ENCODE measurements around the gene DLG4.
A peak's percentile ranks its signal among the peaks of the same experiment; 100 is the strongest.
"Not testable (repeated sequence)": the region's sequence is repeated elsewhere in the genome, so short reads cannot be mapped to it uniquely, and the experiment has no call there.

Gene DLG4

DNA sequence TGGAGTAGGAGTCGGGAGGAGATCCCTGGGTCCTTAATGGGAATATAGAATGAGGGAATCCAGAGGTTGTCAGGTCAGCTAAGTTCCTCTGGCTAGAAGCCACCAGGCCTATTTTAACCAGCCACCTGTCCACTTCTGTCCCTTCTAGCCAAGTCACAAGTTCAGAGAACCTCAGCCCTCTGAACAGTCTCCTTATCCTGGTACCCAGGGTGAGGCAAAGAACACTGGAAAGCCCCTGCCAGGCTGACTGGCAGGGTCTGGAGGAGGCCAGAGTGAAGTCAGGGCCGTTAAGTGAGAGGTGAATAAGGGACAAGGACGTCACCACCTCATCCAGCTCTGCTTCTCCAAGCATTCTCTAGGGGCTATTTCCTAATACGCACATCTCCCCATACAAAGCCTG lies 29.2 kb upstream of the DLG4 start:
- DNase-seq: no peak

DNA sequence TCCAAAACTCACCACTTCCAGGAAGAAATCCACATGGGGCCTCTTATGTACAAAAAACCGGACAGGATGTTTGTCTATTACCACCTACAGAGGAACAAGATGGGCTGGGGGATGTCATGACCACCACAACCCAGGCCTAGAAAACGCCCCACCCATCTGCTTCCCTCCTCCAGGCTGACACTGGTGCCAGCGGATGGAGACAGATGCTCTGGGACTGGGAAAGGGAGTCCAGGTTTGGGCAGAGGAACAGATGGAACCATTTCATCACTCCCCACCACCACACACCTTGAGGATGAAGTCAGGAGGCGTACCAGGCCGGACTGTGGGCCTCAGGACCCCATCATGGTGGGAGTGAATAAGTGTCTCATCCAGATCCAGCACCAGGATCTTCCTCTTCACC lies 27.1 kb upstream of the DLG4 start:
- DNase-seq: no peak

DNA sequence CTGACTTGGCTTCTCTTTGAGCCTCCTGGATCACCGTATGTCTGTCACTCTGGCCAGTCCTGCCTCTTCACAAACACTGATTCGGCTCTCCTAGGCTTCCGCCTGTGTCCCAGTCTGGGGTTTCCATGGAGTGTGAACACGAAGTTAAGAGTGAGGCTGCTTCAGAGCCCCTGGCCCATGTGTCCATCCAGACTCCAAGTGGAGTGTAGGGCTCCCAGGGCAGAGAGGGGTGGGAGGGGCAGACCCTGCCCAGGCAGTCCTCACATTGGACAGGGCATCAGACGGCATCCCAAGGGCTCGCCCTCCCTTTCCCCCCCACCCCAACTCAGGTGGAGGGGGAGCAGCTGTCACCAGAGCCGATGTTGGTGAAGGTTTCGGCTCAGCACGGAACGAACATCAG lies 24.2 kb upstream of the DLG4 start:
- DNase-seq: not testable (repeated sequence)

DNA sequence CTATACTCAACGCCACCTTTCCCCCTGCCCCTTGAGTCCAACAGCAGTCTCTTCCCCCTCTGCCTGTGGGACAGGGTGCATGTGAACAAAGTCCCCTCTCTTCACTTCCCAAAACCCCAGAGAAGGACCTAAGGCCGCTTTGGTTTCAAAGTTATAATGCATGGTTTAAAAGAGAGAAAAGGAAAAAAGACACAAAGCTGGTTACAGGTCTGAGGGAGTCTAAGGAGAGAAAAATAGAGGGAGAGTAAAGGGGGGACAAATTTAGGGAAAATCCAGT lies 23.8 kb upstream of the DLG4 start:
- DNase-seq: no peak

DNA sequence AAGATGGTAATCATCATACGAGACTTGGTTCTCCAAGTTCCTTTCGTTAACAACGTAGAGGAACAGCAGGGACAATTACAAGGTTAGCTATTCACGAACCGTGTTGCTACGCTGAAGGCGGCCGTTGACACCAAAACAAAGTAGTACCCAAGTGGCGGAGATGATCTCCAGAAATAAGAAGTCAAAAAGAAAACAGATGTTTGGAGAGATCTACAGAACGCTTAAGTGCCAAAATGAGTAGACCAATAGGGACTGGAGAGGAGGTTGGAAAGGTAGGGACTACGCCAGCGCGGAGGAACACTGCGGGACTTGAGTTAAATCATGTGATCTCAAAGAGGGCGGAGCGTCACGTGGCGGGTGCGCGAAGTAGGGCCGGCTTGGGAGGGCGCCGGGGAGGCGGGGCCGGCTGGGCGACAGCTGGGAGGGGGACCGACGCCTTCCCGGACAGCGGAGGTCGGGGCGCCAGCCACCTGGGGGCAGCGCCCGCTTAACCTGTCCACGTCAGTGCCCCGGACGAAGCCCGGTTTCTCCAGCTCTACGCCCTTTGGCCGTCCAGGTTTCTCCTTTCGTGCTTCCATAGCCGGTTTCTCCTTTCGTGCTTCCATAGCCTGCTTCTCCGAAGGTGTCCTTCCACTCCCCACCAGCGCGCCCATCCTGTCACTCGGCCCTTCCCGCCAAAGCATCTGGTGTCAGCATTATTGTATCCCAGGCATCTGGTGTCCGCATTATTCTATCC lies 23.2 kb upstream of the DLG4 start:
- peak; percentile 91 for DNase-seq

DNA sequence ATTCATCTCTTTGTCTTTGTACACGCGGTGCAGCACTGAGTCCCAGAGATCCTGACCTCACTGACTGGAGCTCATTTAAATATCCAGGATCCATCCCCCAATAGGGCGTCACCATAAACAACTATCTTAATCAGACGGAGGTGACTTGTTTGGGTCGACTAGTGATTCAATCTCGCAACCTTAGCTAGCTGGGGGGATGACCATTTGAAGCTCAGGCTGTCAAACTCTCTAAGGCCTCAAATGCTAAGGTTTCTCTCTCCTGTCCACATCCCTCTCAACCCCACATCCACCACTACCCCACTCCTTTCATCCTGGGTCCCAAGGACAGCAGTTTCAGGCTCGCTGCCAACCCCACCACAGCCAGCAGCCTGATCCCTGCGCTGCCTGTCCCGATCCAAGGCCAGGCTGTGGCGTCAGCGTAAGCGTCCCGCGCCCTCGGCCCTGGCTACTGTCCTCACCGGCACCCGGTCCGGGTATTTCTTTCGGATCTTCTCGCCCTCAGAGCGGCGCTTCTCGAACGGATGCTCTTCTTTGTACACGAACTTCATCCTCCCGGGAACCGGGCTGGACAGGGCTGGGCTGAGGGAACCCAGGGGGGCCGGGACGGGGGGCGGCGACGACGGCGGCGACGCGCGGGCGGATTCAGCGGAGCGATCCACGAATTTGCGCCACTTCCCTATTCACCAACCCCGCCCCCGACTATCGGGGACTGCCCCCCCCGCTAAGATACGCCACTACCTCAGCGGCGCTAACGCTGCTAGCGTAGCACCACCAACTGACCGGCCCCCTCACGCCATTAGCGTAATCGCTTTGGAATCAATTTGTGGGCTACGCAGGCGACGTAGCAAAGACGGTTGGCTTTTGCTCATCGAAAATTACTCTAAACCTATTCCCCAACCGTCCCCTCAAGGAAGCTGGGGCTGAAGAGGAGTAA lies 22.4 kb upstream of the DLG4 start, which contains the start of gene GABARAP:
TSS of gene GABARAP (minus strand) at position 667 of the 934 bp plus-strand sequence. CDS start at position 548, 119 bp downstream.
- DNase-seq: peak; percentile 91

DNA sequence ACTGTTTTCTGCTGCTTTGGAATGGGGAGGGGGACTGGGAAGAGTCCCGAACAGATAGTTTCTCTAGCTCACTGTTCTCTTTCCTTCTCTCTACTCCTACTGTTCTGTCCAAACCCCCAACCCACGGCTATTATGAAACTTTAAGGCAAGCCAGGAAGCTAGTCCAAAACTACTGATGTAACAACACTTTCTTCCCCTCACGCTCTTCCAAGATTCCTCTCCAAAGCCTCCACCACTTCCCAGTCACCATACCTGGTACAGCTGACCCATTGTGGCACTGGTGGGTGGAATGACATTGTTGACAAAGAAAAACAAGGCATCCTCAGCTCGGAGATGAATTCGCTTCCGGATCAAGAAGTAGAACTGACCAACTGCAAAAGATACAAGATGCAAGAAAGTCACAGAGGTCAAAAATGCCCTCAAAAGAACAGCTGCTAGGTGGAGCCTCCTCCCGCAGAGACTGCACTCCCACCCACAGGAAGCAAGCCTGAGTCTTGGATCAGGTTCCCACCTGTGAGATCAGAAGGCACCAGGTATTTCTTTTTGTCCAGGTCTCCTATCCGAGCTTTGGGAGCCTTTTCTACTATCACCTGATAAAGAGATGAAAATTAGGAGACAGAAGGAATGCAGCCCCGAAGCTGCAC lies 21.6 kb upstream of the DLG4 start:
- no peak for DNase-seq

DNA sequence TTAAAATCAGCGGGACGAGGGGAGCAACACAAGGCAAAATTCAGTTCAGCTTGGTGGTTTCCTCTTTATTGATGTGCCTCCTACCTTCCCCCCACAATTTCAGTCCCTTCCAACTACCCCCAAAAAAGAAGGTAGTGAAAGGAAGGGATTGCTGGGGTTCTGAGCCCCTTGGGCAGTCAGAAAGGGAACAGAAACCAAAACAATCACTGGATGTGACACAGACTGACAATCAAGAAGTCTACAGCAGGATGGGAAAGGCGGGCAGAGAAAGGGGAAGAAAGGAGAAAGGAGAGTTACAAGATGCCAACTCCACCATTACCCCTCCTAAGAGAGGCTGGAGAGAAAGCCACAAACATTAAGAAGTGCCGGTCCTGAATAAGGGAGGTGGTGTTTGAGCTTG lies 20.7 kb upstream of the DLG4 start:
- no peak for DNase-seq

DNA sequence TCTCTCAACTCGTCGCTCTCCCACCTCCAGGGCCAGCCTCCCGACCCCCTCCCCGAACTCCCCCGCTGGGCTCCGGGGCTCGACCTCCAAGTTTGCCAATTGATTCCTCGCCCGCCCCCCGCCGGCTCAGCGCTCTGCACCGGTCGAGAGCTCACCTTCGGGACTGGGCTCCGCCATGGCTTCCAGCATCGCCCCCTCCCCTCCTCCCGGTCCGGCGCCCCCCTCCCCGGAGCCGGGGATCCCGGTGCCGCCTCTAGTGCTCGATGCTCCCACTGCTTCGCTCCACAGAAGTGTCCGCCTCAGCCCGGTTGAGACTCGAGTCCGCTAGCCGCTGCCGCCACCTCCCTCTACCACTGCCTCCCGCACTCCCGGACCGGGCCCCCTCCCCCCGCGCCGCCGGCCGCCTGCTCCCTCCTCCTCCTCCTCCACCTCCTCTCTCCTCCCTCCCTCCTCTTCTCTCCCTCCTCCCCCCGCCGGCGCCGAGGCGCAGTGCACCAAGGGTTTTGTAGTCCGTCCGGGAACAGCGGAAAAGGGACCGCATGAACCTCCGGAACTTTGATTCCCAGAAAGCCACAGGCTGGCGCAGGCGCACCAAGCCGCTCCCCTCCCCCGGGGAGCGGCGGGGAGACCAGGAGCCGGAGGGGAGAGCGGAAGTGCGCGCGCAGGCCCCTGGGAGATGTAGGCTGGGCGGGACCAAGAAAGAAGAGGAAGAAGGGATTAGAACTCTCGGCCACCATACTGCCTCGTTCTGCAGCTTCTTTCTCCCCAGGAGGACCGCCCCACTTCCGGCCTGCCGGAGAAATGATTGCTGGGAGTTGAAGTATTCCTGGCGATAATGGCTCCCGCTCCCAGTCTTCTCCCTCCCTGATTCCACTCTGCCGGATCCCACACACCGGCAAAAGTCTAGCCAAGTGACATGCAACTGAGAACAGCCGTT lies 19.7 kb upstream of the DLG4 start, which contains the start of gene PHF23:
TSS of gene PHF23 (minus strand) at position 367 of the 937 bp plus-strand sequence. CDS start at position 189, 178 bp downstream.
- peak; percentile 100 for DNase-seq

DNA sequence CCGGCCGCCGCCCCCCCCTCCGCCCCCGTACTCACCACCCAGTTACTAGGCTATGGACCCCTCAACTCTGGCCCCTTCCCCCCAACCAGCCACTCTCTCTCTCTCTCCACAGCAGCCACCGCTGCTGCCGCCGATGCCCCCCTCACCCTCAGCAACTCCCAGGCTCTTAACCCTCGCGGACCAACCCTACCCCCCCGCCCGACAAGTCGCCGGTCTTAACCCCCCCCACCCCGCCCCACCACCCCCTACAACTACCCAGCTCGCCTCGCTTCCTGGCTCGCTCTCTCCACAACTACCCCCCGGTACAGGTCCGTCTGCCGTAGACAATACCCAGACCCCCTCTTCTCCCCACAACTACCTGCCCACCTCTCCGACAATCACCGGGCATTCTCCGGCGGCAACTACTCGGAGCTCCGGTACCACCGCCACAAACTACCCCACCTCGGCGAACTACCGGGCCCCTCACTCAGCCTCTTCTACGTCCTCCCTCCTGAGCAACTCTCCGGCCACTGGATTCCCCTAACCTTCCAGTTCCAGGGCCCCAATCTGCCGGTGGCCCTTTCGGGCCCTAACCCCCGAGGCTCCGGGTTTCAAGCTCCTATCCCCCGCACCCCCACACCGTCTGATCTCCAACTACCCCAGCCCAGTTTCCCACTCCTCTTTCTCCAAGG lies 18.9 kb upstream of the DLG4 start:
- no peak for DNase-seq

DNA sequence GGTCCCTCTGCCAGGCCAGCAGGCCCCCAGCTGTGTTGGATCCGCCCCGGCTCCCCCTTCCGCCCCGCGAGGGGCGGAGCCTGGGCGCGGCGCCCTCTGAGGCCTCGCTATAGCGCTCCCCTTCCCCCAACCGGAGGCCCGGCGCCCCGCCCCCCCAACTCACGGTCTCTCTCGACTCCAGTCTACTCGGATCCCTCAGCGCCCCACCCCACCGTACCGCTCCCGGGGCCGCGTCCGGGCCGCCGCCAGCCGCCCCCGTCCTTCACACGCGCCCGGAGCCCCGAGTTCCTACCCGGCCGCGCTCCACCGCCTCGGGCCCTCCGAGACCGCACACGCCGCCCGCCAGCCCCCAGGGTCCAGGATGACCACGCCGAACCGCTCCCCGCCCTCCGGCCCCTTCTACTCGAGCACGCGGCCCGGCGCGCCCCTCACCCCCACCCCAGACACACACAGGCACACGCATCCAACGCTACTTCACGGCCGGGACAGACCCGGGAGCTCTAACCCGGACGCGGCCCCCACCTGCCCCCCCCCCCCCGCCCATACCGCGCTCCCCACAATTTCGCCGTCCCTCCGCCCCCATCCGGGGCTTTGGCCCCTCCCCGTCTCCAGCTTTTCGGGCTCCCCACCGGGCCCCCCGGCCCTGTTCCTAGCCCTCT lies 18.3 kb upstream of the DLG4 start:
- DNase-seq: no peak

DNA sequence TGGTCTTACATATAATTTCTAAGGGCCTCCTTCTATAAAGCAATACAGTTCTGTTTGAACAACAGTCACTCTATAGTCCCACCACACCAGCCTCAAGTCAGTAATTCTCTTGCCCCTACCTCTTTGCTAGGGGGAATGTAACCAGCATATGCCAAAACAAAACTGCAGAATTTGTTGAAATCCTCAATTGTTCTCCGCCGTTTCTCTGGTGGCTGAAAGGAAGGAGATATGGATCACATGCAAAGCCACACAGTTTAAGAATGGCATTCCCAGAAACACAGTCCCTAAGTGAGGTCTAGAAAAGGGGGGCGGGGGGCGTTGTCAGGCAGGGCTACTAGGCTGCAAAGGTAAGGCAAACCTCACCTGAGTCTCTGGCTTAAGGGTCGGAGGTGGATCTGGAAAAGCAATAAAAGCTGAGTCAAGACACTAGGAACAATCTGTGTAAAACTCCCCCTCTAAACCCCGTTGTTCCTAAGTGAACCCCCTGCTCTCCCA lies 17.7 kb upstream of the DLG4 start:
- no peak for DNase-seq

DNA sequence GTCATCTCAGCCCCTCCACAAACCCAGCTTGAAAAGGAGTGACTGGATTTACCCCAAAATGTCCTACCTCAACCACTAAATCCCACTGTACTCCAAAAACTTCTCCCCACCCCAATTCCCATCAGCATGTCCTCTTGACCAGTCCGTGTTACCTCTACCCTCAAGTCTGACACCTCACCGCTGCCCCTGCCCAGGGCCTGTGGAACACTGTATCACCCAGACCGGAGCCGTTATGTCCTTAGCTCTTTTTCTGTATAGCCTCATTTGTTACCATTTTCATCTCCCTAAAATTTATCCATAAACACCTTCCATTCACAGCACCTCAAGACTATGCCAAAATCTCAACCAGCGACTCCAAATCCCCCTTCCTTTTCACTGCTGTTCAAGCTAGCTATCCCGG lies 17.2 kb upstream of the DLG4 start:
- DNase-seq: no peak

DNA sequence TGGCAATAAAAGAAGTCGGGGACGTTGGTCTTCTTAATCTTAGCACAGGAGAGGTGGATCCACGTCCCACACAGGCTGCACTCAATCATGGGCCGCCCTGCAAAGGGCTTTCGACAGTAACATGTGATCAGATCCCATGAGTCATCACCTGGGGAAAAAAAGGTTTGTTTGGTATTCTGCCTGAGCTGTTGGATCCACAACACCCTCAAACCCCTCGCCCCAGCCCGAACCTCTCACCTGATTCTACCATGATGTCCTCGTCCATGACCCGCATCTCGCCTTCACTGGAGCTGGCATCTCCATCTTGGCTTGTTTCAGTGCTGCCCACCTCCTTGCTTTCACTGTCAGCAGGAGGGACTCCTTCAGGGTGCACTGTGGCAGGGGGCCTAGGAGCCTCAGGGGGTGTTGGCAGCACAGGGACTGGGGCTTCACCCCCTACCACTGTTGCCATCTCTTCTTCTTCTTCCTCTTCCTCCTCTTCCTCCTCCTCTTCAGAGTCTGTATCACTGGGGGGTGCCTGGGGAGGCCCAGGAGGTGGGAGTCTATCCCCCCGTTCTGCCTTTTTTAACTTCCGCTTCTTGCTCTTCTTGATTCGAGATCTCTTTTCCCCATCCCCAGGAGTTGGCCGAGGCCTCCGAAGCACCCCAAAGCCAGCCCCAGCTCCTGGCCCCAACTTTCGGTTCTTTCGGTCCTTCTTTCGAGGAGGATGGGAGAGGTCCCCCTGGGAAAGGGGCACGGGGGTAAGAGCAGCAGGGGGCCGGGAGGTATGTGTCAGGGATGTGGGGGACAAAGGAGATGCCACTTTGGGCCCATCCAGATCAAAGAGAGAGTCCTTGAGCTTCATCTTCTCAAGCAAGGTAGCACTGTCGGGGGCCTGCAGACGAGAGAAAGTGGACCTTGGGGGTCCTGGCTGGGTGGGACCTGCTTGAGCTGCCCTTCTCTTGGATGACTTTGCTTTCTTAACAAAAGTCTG lies 16.3 kb upstream of the DLG4 start:
- no peak for DNase-seq

DNA sequence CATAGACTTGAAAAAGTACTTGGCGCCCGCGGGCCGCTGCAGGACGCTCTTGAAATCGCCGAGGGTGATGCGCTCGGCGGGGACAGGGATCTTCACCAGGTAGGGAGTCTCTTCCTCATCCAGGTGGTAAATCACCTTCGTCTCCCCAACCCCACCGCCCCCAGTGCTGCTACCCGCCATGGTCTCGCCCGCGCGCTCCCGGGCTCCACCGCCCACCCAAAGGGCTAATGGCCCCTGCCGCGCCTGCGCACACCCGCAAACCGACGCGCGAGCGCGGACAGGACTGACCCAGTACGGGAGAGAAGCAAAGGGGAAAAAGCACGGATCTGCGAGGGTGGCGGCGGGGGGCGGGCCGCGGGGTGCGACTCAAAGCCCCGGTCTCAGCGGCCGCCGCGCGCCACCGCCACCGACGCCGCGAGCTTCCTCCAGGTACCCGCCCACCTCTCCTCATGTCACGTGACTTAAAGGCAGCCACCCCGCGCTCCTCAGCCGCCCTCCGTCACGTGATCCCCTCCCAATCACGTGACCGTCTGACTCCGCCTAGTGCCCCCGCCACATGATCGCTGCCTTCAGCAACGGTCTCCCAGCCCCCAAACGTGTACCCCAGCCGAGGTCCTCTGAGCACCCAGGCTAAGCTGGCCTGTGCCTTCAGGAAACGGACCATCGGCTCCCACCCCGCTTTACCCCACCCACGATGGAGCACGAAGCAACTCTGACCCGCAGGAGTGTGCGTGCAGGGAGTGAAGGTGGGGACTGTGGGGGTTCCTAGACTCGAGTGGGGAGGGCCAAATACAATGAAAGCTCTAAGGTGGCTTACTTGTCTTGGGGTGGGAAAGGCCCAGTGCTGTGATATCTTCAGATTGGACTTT lies 14.7 kb upstream of the DLG4 start, which contains the start of gene DVL2:
TSS of gene DVL2 (minus strand) at position 435 of the 869 bp plus-strand sequence. CDS start at position 180, 255 bp downstream.
- DNase-seq: peak; percentile 86

DNA sequence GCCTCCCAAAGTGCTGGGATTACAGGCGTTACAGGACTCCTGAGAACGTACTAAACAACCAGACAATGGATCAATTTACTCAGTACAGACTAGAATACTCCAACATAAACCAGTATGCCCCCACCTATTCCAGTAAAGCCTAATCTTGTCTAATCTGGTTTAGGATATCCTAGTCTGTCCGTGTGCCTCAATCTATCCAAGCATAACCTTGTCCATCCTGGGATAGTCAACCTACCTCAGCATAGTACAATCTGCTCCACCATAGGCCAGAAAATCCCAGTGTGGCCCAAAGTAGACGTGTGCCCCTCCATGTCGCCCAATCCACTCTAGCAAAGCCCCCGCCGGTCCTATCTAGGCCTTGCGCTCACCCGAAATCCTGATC lies 14.1 kb upstream of the DLG4 start:
- DNase-seq: no peak

DNA sequence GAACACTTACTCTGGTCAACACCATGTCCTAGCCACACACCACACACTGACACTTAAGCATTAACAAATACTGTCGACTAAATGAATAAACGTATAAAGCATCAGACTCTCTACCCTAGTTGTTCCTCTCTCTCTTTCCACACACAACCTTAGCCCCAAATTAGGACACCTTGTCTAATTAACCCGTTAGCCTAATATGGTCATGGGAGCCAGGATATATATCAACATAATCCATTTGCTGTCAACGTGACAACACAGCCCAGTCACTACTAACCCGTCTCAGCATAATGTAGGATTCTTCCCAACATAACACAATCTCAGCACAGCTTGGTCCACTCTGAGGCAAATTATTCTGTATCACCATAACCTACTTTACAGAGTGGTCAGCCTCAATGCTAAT lies 12.5 kb upstream of the DLG4 start:
- no peak for DNase-seq

DNA sequence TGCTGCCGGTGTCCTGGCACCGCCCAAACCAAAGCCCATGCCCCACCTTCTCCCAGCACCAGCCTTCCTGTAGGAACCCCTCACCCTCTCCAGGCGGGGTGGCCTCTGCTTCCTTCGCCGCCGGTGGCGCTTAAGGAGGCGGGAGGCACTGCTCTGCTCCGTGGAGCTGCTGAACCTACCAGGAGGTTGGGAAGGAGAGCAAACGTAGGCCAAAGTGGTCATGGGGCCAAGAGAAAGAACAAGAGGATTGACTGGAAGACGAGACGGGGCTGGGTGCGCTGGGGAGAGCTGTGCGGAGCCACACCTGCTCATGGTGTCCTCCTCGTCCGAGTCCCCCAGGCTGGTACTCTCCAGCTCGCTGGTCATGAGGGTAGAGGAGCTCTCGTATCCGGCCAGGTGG lies 9.9 kb upstream of the DLG4 start:
- DNase-seq: no peak

DNA sequence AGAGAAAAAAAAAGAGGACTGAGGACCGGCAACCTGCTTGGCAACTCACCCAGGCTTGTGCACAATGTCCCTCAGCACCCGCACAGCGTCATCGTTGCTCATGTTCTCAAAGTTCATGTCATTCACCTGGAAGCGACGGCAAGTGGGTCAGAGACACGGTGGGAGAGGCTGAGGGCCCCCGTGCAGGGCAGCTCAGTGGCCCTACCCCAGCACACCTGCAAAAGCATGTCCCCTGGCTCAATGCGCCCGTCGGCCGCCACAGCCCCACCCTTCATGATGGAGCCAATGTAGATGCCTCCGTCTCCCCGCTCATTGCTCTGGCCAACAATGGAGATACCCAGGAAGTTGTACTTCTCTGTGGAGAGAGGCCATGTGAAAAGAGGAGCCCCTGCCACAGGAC lies 9.3 kb upstream of the DLG4 start:
- DNase-seq: no peak
